Measurements from ENCODE around the gene NBEAL2.

Gene NBEAL2

GRCh38 chr3:46979958-46980497, 562 bp downstream of the NBEAL2 start:
- Histone ChIP-seq H3K4me3 (IDR thresholded peaks at IDR 0.05; ENCODE audit: insufficient read depth, low read depth, low read length) (no peak overlapping the region), H3K4me2 (peak overlapping the region; percentile 39), H3K9ac (peak overlapping the region; percentile 86), H4K20me1 (ENCODE audit: insufficient read depth) (no peaks in the 10 kb centered on the region), H2AFZ (ENCODE audit: low read depth) (no peak overlapping the region), H3K27me3 (ENCODE audit: insufficient read depth, low read depth) (no peaks in the 10 kb centered on the region), H3K79me2 (ENCODE audit: insufficient read depth, low read depth) (peaks cover 17% of the 10 kb centered on the region), H3K4me1 (ENCODE audit: low read depth, poor library complexity, severe bottlenecking) (peaks cover 2% of the 10 kb centered on the region), H3K27ac (peak overlapping the region; percentile 35; the same call in 1 of the 2 replicates), H3K36me3 (ENCODE audit: insufficient read depth) (no peaks in the 10 kb centered on the region)
- TF ChIP-seq, protein P1, sequence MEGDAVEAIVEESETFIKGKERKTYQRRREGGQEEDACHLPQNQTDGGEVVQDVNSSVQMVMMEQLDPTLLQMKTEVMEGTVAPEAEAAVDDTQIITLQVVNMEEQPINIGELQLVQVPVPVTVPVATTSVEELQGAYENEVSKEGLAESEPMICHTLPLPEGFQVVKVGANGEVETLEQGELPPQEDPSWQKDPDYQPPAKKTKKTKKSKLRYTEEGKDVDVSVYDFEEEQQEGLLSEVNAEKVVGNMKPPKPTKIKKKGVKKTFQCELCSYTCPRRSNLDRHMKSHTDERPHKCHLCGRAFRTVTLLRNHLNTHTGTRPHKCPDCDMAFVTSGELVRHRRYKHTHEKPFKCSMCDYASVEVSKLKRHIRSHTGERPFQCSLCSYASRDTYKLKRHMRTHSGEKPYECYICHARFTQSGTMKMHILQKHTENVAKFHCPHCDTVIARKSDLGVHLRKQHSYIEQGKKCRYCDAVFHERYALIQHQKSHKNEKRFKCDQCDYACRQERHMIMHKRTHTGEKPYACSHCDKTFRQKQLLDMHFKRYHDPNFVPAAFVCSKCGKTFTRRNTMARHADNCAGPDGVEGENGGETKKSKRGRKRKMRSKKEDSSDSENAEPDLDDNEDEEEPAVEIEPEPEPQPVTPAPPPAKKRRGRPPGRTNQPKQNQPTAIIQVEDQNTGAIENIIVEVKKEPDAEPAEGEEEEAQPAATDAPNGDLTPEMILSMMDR (conservative IDR thresholded peaks at IDR 0.05; ENCODE audit: low read depth, low read length) = no peak

GRCh38 chr3:46981932-46982471, 2.5 kb downstream of the NBEAL2 start:
- no peak overlapping the region for H3K27ac ChIP-seq

DNA sequence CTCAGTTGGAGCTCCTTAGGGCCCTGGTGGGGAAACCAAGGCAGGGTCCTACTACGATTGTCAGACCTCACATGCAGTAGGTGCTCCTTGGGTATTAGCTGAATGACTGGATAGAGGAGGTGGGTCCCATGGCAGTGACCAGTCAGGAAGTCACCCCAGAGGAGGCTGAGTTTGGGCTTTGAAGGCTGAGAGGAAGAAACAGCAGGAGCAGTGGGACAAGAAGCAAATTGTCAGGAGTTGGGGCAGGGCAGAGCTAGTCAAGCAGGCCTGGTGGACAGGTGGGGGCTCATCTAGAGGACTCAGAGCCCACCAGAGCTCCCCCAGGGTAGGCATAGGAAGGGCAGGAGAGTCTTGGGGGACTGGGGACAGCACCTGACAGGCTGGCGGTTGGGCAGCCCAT, 3.1 kb downstream of the NBEAL2 start:
- Histone ChIP-seq H3K9ac (no peak overlapping the region), H4K20me1 (ENCODE audit: insufficient read depth) (no peaks in the 10 kb centered on the region), H3K27ac (no peak overlapping the region), H2AFZ (ENCODE audit: low read depth) (no peak overlapping the region), H3K4me2 (no peak overlapping the region), H3K27me3 (ENCODE audit: insufficient read depth, low read depth) (no peaks in the 10 kb centered on the region), H3K79me2 (ENCODE audit: insufficient read depth, low read depth) (peaks cover 6% of the 10 kb centered on the region), H3K36me3 (ENCODE audit: insufficient read depth) (no peaks in the 10 kb centered on the region), H3K4me3 (IDR thresholded peaks at IDR 0.05; ENCODE audit: insufficient read depth, low read depth, low read length) (no peak overlapping the region), H3K4me1 (ENCODE audit: low read depth, poor library complexity, severe bottlenecking) (peaks cover 23% of the 10 kb centered on the region)
- TF ChIP-seq, protein P1 (conservative IDR thresholded peaks at IDR 0.05; ENCODE audit: low read depth, low read length) = no peak

More at GRCh38 chr3:46981932-46982471, 2.5 kb downstream of the NBEAL2 start:
- no peak overlapping the region for H3K4me2 ChIP-seq
- peaks cover 6% of the 10 kb centered on the region for H3K79me2 ChIP-seq (ENCODE audit: insufficient read depth, low read depth)
- no peaks in the 10 kb centered on the region for H4K20me1 ChIP-seq (ENCODE audit: insufficient read depth)
- H3K4me3 ChIP-seq (IDR thresholded peaks at IDR 0.05; ENCODE audit: insufficient read depth, low read depth, low read length) = no peak overlapping the region
- peaks cover 19% of the 10 kb centered on the region for H3K4me1 ChIP-seq (ENCODE audit: low read depth, poor library complexity, severe bottlenecking)
- TF ChIP-seq, protein P1 (conservative IDR thresholded peaks at IDR 0.05; ENCODE audit: low read depth, low read length) = no peak
- no peak overlapping the region for H2AFZ ChIP-seq (ENCODE audit: low read depth)
- no peaks in the 10 kb centered on the region for H3K27me3 ChIP-seq (ENCODE audit: insufficient read depth, low read depth)
- H3K9ac ChIP-seq = no peak overlapping the region
- no peaks in the 10 kb centered on the region for H3K36me3 ChIP-seq (ENCODE audit: insufficient read depth)

GRCh38 chr3:46984591-46985459, 5.4 kb downstream of the NBEAL2 start:
- Histone ChIP-seq H3K9ac (no peak overlapping the region), H3K27me3 (ENCODE audit: insufficient read depth, low read depth) (no peaks in the 10 kb centered on the region), H3K79me2 (ENCODE audit: insufficient read depth, low read depth) (peaks cover 6% of the 10 kb centered on the region), H3K4me2 (no peak overlapping the region), H2AFZ (ENCODE audit: low read depth) (no peak overlapping the region), H3K4me3 (IDR thresholded peaks at IDR 0.05; ENCODE audit: insufficient read depth, low read depth, low read length) (no peak overlapping the region), H3K4me1 (ENCODE audit: low read depth, poor library complexity, severe bottlenecking) (peaks cover 28% of the 10 kb centered on the region), H3K27ac (no peak overlapping the region), H4K20me1 (ENCODE audit: insufficient read depth) (no peaks in the 10 kb centered on the region), H3K36me3 (ENCODE audit: insufficient read depth) (no peaks in the 10 kb centered on the region)
- TF ChIP-seq, protein P1 (conservative IDR thresholded peaks at IDR 0.05; ENCODE audit: low read depth, low read length) = no peak

Data from KMS-11 (cell line).